HG03025 (cell line): ENCODE results near the gene SLC6A9.

Source experiments
- ATAC-seq: cut with Tn5 transposase; IDR thresholded peaks from one replicate; pipeline ENCODE4 v1.9.1; 2021; ENCODE audit warnings: mild to moderate bottlenecking, moderate library complexity; ENCODE audit not compliant: unreplicated experiment, low FRiP score

Gene SLC6A9

GRCh38 chr1:44031252-44032169, at the start of gene SLC6A9:
Gene SLC6A9, minus strand, starts transcription at chr1:44031462. Its CDS starts 7,185 bp downstream, at chr1:44024277.
- no peak for ATAC-seq

GRCh38 chr1:44079566-44079965, 48.3 kb upstream of the SLC6A9 start:
- no peak for ATAC-seq

GRCh38 chr1:44078104-44078503, 46.8 kb upstream of the SLC6A9 start:
- no peak for ATAC-seq

- no peak for ATAC-seq
Observed at GRCh38 chr1:44077421-44077820, 46.2 kb upstream of the SLC6A9 start.

- no peak for ATAC-seq
Observed at GRCh38 chr1:44076066-44076465, 44.8 kb upstream of the SLC6A9 start.

- ATAC-seq: no peak
Observed at GRCh38 chr1:44074415-44074814, 43.2 kb upstream of the SLC6A9 start.

- no peak for ATAC-seq
Observed at GRCh38 chr1:44073528-44073927, 42.3 kb upstream of the SLC6A9 start.

- no peak for ATAC-seq
Observed at GRCh38 chr1:44072821-44073220, 41.6 kb upstream of the SLC6A9 start.

GRCh38 chr1:44072204-44072603, 40.9 kb upstream of the SLC6A9 start:
- no peak for ATAC-seq

- no peak for ATAC-seq
Observed at GRCh38 chr1:44071461-44071860, 40.2 kb upstream of the SLC6A9 start.

GRCh38 chr1:44068442-44068921, 37.2 kb upstream of the SLC6A9 start:
- ATAC-seq: no peak

- ATAC-seq: no peak
Observed at GRCh38 chr1:44067266-44068250, 36.3 kb upstream of the SLC6A9 start.

- no peak for ATAC-seq
Observed at GRCh38 chr1:44062656-44063179, 31.5 kb upstream of the SLC6A9 start.

GRCh38 chr1:44061857-44062256, 30.6 kb upstream of the SLC6A9 start:
- ATAC-seq: no peak

GRCh38 chr1:44060830-44061267, 29.6 kb upstream of the SLC6A9 start:
- ATAC-seq: no peak

- no peak for ATAC-seq
Observed at GRCh38 chr1:44059664-44060355, 28.5 kb upstream of the SLC6A9 start.

- ATAC-seq: no peak
Observed at GRCh38 chr1:44059212-44059611, 27.9 kb upstream of the SLC6A9 start.

GRCh38 chr1:44057293-44057692, 26.0 kb upstream of the SLC6A9 start:
- no peak for ATAC-seq

GRCh38 chr1:44053394-44053793, 22.1 kb upstream of the SLC6A9 start:
- ATAC-seq: no peak

GRCh38 chr1:44050261-44050660, 19.0 kb upstream of the SLC6A9 start:
- no peak for ATAC-seq
